Small intestine (tissue), 7 donors: ENCODE data around the gene NAE1. TPM values are rescaled to one million over a fixed set of nuclear protein-coding genes. Genes with fewer than 3 reads are reported as not detected.
"Not testable (repeated sequence)": the region's sequence is repeated elsewhere in the genome, so short reads cannot be mapped to it uniquely, and the experiment has no call there.

ENCODE experiments used
- DNase-seq, 2 donors: peaks; one replicate each; pipeline versions ENCODE4 v3.0.0 to v3.0.0-alpha.2; 2013
- FAIRE-seq: peaks from 2 replicates; lab custom pipeline; 2012; peaks lifted over from hg19 to GRCh38; lab: Jason Lieb, UNC
- H3K27ac ChIP-seq, 3 donors: one replicate each; pipeline ENCODE4 v1.5.1; 2013; ENCODE audit warnings: low read length in 2 of 3, mild to moderate bottlenecking in 2 of 3, control low read depth in 1 of 3, inconsistent platforms in 1 of 3, low read depth in 1 of 3, moderate library complexity in 1 of 3
- H3K27me3 ChIP-seq, 3 donors: one replicate each; pipeline ENCODE4 v1.6.1; 2013; ENCODE audit warnings: low read length in 3 of 3, inconsistent platforms in 1 of 3; ENCODE audit not compliant: control insufficient read depth in 3 of 3, insufficient read depth in 3 of 3
- H3K36me3 ChIP-seq, 3 donors: one replicate each; pipeline ENCODE4 v1.6.1; 2013; ENCODE audit warnings: low read length in 3 of 3, inconsistent platforms in 1 of 3, low read depth in 1 of 3, mild to moderate bottlenecking in 1 of 3, moderate library complexity in 1 of 3; ENCODE audit not compliant: control insufficient read depth in 3 of 3, insufficient read depth in 2 of 3
- H3K4me1 ChIP-seq, 3 donors: one replicate each; pipeline ENCODE4 v1.6.1; 2013; ENCODE audit warnings: low read length in 2 of 3, inconsistent platforms in 1 of 3, low read depth in 1 of 3, mild to moderate bottlenecking in 1 of 3, moderate library complexity in 1 of 3; ENCODE audit not compliant: control insufficient read depth in 3 of 3, insufficient read depth in 2 of 3
- H3K4me3 ChIP-seq, 3 donors: one replicate each; pipeline ENCODE4 v1.5.1; 2013; ENCODE audit warnings: low read length in 3 of 3, control low read depth in 1 of 3, inconsistent platforms in 1 of 3, low read depth in 1 of 3, mild to moderate bottlenecking in 1 of 3, moderate library complexity in 1 of 3
- H3K9me3 ChIP-seq, 2 donors: one replicate each; pipeline ENCODE4 v1.6.1; 2013; ENCODE audit warnings: low read depth in 1 of 2, low read length in 1 of 2; ENCODE audit not compliant: control insufficient read depth in 2 of 2, insufficient read depth in 1 of 2
- WGBS, 3 donors: extraction: QIAGEN DNeasy Blood & Tissue Kit; methylation state at CpG; one replicate each; pipeline ENCODE4 v1.1.7; 2013; 5-methylcytosine and 5-hydroxymethylcytosine counted together
- polyA plus RNA-seq, 4 donors: library from polyadenylated mRNA; stranded (reverse) in 3 of 4; unstranded in 1 of 4; fragments of 200-250 nt in 3 of 4; fragments of 120-200 nt in 1 of 4; gene quantifications; one replicate each; pipeline versions ENCODE4 v1.2.1 to v1.2.3, GENCODE V29; 2013
- donor health status: healthy with polysubstance abuse.
- donor health status: control.
- donor health status: control.
- donor health status: Bipolar disorder and iron deficiency.
- donor health status: healthy.

Gene NAE1
- polyA plus RNA-seq, 4 donors = 39.4 to 60.9 (median 47.1) TPM

DNA sequence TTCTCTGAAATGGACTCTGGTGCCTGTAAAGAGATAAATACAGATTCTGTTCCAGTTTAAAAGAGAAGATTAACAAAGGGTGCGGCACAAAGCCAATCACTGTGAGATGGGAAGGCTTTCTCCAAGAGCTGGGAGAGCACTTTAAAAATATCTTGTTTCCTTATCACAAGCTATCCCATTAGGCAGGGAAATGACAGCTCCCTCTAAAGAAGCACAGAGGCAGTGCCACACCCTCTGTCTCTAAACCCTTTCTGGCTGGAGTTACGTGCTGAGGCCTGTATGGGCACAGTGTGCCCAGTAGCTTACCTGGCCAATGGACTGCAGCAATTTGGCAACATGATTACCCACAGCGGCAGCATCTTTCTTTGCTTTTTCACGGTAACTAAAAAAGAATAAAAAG, 20.4 kb downstream of the NAE1 start:
- peaks cover 9 to 36% (median 12%) of the 10 kb centered on the region in 3 donors for H3K36me3 ChIP-seq
- no peak for FAIRE-seq
- no peak for DNase-seq
- H3K4me1 ChIP-seq = no peaks in the 10 kb centered on the region
- no peaks in the 10 kb centered on the region for H3K9me3 ChIP-seq
- WGBS, 3 donors = 89 to 94% (median 94%) methylated on average over 4 of the region's 4 CpGs
- H3K4me3 ChIP-seq = no peak overlapping the region
- H3K27ac ChIP-seq = no peak overlapping the region
- H3K27me3 ChIP-seq = no peaks in the 10 kb centered on the region

GRCh38 chr16:66809765-66810164, 21.0 kb downstream of the NAE1 start:
- no peak overlapping the region for H3K4me3 ChIP-seq
- H3K9me3 ChIP-seq = no peaks in the 10 kb centered on the region
- DNase-seq = no peak
- H3K36me3 ChIP-seq = peaks cover 11 to 33% (median 16%) of the 10 kb centered on the region in 3 donors
- no peaks in the 10 kb centered on the region for H3K4me1 ChIP-seq
- FAIRE-seq = no peak
- WGBS, 3 donors = 91 to 95% (median 91%) methylated on average over 4 of the region's 4 CpGs
- H3K27me3 ChIP-seq = no peaks in the 10 kb centered on the region
- no peak overlapping the region for H3K27ac ChIP-seq

DNA sequence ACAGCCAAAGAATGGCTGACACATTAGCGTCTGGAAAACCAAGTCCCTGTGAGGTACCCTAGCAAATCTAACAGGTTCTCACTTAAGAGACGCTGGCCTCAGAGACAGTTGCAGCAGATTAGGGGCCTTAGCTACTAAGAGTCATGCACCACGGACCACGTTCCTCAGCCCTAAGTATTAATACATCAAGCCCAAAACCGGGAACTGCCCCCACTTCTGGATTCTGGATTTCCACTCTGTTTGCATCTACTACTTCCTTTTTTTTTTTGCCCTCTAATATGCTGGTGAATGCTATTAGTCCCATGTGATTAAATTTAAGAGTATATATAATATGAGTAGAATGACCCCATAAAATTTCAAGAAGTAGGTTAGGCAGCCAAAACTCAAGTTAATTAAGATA, 28.6 kb downstream of the NAE1 start:
- Histone ChIP-seq H3K27ac (no peak overlapping the region), H3K4me3 (no peak overlapping the region), H3K4me1 (no peaks in the 10 kb centered on the region), H3K27me3 (no peaks in the 10 kb centered on the region), H3K9me3 (no peaks in the 10 kb centered on the region), H3K36me3 (peaks cover 7 to 32% (median 11%) of the 10 kb centered on the region in 3 donors)
- WGBS, 3 donors = 91 to 96% (median 95%) methylated on average over 5 of the region's 5 CpGs
- FAIRE-seq (no peak), DNase-seq (no peak)

- 93 to 97% (median 96%) methylated on average over 51 to 56 of the region's 56 CpGs for WGBS, 3 donors
- no peak for DNase-seq
- no peak within 1 kb of the TSS for H3K4me3 ChIP-seq
- no peaks in the 10 kb centered on the region for H3K9me3 ChIP-seq
- H3K27ac ChIP-seq = no peak within 1 kb of the TSS
- H3K36me3 ChIP-seq = peaks cover 7 to 27% (median 11%) of the 10 kb centered on the region in 3 donors
- H3K27me3 ChIP-seq = no peaks in the 10 kb centered on the region
- FAIRE-seq = no peak
- H3K4me1 ChIP-seq = no peaks in the 10 kb centered on the region
Measured at GRCh38 chr16:66801320-66802105, 29.3 kb downstream of the NAE1 start, which contains the start of gene TERB1. Gene TERB1, minus strand, starts transcription at chr16:66801584. Its CDS starts 4,786 bp downstream, at chr16:66796798.

DNA sequence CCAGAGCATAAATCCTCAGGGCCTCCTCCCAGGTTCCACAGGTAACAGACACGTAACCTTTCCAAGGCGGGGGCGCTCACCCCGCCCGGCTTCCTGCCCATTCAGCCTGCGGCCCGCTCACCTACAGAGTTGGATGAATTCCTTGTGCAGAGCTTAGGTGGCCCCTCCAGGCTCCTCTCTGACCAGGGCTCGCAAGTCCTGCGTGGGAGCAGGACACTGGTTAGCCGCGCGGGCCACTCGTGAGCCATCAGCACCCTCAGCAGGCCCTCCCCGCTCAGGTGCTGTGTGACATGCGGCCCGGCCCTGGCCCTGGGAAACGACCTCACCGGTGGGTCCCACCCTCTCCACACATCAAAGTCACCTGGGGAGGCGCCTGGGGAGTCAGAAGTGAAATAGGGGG, 29.9 kb downstream of the NAE1 start:
- 93 to 96% (median 93%) methylated on average over 19 of the region's 19 CpGs for WGBS, 3 donors
- no peaks in the 10 kb centered on the region for H3K9me3 ChIP-seq
- H3K27ac ChIP-seq = no peak overlapping the region
- no peak for DNase-seq
- H3K27me3 ChIP-seq = no peaks in the 10 kb centered on the region
- H3K4me3 ChIP-seq = no peak overlapping the region
- peaks cover 7 to 24% (median 11%) of the 10 kb centered on the region in 3 donors for H3K36me3 ChIP-seq
- no peaks in the 10 kb centered on the region for H3K4me1 ChIP-seq
- no peak for FAIRE-seq

DNA sequence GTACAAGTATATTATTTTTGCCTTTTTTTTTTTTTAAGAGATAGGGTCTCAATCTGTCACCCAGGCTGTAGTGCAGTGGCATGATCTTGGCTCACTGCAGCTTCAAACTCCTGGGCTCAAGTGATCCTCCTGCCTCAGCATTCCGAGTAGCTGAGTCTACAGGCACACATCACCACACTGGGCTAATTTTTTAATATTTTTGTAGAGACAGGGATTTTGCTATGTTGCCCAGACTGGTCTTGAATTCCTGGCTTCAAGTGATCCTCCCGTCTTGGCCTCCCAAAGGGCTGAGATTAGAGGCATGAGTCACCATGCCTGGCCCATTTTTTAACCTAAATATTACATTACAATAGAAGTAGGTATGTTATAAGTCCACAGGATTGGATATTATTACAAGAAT, 32.6 kb downstream of the NAE1 start:
- WGBS, 3 donors = 85 to 91% (median 89%) methylated on average over 2 of the region's 2 CpGs
- Histone ChIP-seq H3K4me1 (no peaks in the 10 kb centered on the region), H3K9me3 (no peaks in the 10 kb centered on the region), H3K27me3 (no peaks in the 10 kb centered on the region), H3K4me3 (no peak overlapping the region), H3K36me3 (peaks cover 0 to 16% (median 0%) of the 10 kb centered on the region in 3 donors), H3K27ac (no peak overlapping the region)
- DNase-seq (no peak), FAIRE-seq (no peak)

DNA sequence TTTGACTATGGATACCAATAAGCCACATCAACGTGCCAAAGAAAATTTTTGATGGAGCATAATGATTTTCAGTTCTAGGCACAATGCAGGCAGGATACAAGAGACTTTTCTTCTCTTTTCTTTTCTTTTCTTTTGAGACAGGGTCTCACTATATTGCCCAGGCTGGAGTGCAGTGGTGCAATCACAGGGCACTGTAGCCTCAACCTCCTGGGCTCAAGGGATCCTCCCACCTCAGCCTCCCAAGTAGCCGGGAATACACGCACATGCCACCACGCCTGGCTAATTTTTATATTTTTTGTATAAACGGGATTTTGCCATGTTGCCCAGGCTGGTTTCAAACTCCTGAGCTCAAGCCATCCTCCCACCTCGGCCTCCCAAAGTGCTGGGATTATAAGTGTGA, 36.8 kb downstream of the NAE1 start:
- DNase-seq = not testable (repeated sequence)

GRCh38 chr16:66790130-66790733, 40.5 kb downstream of the NAE1 start:
- H3K27me3 ChIP-seq = no peaks in the 10 kb centered on the region
- H3K27ac ChIP-seq = no peak overlapping the region
- H3K9me3 ChIP-seq = no peaks in the 10 kb centered on the region
- no peaks in the 10 kb centered on the region for H3K4me1 ChIP-seq
- no peaks in the 10 kb centered on the region for H3K36me3 ChIP-seq
- 64 to 71% (median 70%) methylated on average over 3 of the region's 3 CpGs for WGBS, 3 donors
- no peak overlapping the region for H3K4me3 ChIP-seq
- no peak for DNase-seq
- FAIRE-seq = no peak

More for the DNA sequence above, 36.8 kb downstream of the NAE1 start:
- not testable (repeated sequence) for H3K9me3 ChIP-seq, FAIRE-seq, H3K27ac ChIP-seq, H3K4me3 ChIP-seq, H3K36me3 ChIP-seq, H3K27me3 ChIP-seq, H3K4me1 ChIP-seq
- WGBS, 3 donors = 88 to 91% (median 90%) methylated on average over 6 of the region's 6 CpGs
